HG03565 (cell line): ENCODE measurements around the gene KIAA1328.

Experiments
- ATAC-seq: cut with Tn5 transposase; IDR thresholded peaks from one replicate; pipeline ENCODE4 v1.9.1; 2021; ENCODE audit warnings: mild to moderate bottlenecking, moderate library complexity; ENCODE audit not compliant: unreplicated experiment

The KIAA1328 gene

GRCh38 chr18:37188016-37188791, 359.3 kb downstream of the KIAA1328 start:
- ATAC-seq, result no peak

- no peak for ATAC-seq
Observed at GRCh38 chr18:37199741-37200140, 370.8 kb downstream of the KIAA1328 start.

- no peak for ATAC-seq
Observed at GRCh38 chr18:37207343-37207742, 378.4 kb downstream of the KIAA1328 start.

GRCh38 chr18:37210781-37211180, 381.9 kb downstream of the KIAA1328 start:
- no peak for ATAC-seq

GRCh38 chr18:37218022-37218590, 389.2 kb downstream of the KIAA1328 start:
- no peak for ATAC-seq

GRCh38 chr18:37219257-37219656, 390.3 kb downstream of the KIAA1328 start:
- no peak for ATAC-seq

GRCh38 chr18:37222354-37222998, 393.5 kb downstream of the KIAA1328 start:
- ATAC-seq, result no peak

- no peak for ATAC-seq
Observed at GRCh38 chr18:37222999-37223378, 394.1 kb downstream of the KIAA1328 start.

GRCh38 chr18:37225279-37225678, 396.4 kb downstream of the KIAA1328 start:
- ATAC-seq, result no peak

GRCh38 chr18:37230768-37231167, 401.8 kb downstream of the KIAA1328 start:
- ATAC-seq, result no peak

GRCh38 chr18:37231251-37231650, 402.3 kb downstream of the KIAA1328 start:
- ATAC-seq, result no peak

- no peak for ATAC-seq
Observed at GRCh38 chr18:37235583-37235982, 406.7 kb downstream of the KIAA1328 start.

GRCh38 chr18:37238282-37239108, 409.6 kb downstream of the KIAA1328 start:
- ATAC-seq, result no peak

GRCh38 chr18:37242091-37242490, 413.2 kb downstream of the KIAA1328 start:
- ATAC-seq, result no peak

- no peak for ATAC-seq
Observed at GRCh38 chr18:37242826-37243560, 414.1 kb downstream of the KIAA1328 start.

- no peak for ATAC-seq
Observed at GRCh38 chr18:37243741-37244140, 414.8 kb downstream of the KIAA1328 start.

- no peak for ATAC-seq
Observed at GRCh38 chr18:37244618-37245017, 415.7 kb downstream of the KIAA1328 start.

GRCh38 chr18:37246779-37247340, 417.9 kb downstream of the KIAA1328 start:
- no peak for ATAC-seq

GRCh38 chr18:37247497-37248161, 418.7 kb downstream of the KIAA1328 start:
- ATAC-seq, result no peak

- no peak for ATAC-seq
Observed at GRCh38 chr18:37248281-37248680, 419.4 kb downstream of the KIAA1328 start.
